GM18505 (cell line): ENCODE results near the gene CAB39.

Experiments
- ATAC-seq: cut with Tn5 transposase; IDR thresholded peaks from one replicate; pipeline ENCODE4 v1.9.1; 2021; ENCODE audit not compliant: unreplicated experiment
- POLR2A ChIP-seq: IDR thresholded peaks from 4 replicates; pipeline ENCODE4 v1.6.1; 2011; ENCODE audit warnings: borderline replicate concordance; ENCODE audit not compliant: insufficient read depth, insufficient read length; ENCODE audit errors: extremely low read depth

The CAB39 gene

DNA sequence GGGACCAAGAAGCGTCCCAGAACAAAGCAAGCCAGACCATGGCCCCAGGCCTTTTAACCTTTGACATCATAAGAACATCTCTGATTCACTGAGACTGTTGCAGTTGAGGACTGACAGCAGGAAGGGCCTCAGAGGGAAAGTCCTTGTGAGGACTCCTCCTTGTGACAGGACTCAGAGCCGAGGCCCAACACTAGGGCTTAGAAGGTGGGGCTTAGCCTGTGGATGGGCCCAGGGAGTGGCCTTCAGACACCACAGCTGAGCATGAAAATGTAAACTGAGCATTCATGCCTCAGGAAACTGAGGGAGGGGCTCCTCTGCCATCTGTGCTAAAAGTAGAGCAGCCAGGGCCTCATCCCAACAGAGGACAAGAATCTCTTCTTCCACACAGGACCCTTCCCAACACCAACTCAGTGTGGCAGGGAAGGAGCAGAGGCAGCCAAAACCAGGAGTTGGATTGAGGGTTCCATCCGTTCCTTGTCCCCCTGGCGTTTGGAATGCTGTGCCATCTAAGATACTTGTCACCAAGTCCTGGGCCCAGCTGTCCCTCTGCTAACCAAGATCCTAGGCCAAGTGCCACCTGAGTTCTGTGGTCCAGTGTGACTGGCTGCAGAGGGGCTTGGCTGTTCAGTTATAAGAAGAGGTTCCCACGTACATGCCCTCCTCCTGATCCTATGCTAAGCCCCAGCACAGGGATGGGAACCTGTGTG, 37.5 kb upstream of the CAB39 start:
- no peak for TF ChIP-seq POLR2A
- no peak for ATAC-seq

DNA sequence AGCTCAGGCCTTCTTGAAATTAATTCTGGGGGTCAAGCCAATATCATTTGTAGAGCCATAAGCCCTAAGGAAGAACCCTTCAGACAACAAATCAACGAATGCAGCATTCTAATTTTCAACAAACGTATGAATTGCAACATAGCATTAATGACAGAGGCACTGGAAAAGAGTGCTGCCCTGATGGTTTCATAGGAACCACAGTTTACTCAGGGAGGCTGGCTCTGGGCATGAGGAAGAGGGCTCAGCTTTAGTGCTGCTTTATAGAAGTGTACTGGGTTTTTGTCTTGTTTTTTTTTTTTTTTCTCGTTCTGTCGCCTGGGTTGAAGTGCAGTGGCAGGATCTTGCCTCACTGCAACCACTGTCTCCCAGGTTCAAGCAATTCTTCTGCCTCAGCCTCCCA, 36.1 kb upstream of the CAB39 start:
- no peak for TF ChIP-seq POLR2A
- no peak for ATAC-seq

DNA sequence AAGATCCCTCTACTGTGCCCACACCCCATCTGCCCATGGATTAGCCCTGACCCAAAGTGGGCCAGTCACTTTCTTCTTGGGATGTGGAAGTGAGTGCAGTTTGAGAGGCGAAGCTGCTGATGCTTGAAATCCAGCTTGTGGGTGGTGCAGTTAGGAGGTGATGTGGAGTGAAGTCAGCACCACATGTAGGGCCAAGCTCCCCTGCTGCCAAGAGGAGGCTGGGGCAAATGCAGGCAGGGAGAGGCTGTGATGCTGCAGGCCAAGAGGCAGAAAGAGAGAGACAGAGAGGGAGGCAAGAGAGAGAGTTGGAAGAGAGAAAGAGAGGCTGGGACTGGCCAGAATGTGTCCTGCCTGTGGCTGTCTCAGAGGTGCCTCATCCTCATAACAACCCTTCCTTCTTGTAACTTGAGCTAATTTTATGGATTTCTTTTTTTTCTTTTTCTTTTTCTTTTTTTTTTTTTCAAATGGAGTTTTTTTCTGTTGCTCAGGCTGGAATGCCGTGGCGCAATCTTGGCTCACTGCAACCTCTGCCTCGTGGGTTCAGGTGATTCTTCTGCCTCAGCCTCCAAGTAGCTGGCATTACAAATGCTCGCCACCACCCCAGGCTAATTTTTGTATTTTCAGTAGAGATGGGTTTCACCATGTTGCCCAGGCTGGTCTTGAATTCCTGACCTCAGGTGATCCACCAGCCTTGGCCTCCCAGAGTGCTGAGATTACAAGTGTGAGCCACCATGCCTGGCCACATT, 35.3 kb upstream of the CAB39 start:
- TF ChIP-seq POLR2A: no peak
- ATAC-seq: no peak

DNA sequence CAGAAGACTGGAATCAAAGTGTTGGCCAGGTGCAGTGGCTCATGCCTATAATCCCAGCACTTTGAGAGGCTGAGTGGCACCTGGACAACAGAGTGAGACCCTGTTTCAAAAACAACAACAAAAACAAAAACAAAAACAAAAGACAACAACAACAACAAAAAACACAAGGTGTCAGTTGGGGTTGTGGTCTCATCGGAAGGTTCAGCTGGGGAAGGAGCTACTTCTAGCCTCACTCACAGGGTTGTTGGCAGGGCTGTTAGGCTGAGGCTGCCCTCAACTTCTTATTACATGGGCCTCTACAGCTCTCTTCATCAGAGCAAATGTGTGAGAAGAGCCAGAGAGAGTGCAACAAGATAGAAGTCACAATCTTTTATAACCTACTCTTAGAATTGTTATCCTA, 34.6 kb upstream of the CAB39 start:
- ATAC-seq: no peak
- no peak for TF ChIP-seq POLR2A

DNA sequence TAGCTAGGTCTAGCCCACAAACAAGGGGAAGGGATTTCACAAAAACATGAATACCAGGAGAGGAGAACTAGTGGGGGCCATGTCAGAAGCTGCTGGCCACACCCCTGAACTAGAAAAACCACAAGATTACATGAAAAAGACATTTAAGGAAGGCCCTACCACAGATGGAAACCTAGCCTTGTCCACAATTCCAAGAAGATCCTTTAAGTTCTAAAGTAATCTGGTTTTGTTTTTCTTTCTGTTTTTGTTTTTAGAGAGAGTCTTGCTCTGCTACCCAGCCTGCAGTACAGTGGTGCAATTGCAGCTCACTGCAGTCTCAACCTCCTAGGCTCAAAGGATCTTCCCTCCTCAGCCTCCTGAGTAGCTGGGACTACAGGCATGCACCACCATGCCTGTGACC, 34.2 kb upstream of the CAB39 start:
- ATAC-seq: no peak
- no peak for TF ChIP-seq POLR2A

DNA sequence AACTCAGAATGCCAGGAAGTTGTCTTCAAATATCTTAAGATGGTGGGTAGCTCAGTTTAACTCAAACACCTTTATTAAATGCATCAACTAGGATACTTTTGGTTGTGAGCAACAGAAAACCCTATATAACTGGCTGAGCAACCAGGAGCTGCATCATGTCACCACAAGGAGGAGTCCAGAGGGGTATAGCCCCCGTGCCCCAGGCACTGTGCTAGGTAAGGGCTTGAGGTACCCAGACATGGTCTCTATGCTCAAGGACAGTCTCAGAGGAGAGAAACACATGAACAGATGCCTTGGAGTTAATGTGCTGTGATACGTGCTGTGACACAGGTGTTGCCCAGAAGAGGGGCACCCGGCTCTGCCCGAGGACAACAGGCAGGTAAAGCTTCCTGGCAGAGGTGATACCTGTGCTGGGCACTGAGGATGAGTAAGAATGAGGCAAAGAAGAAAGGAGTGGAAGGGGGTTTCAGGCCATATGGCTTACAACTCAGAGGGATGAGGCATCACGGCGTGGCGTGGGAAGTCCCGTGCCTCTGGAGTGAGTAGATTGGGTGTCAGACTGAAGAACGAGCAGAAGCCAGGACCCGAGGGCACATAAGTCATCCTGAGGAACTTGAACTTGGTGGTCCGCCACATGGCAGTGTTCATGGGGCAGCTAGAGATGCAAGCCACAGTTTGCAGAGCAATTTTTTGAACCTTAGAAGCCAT, 32.0 kb upstream of the CAB39 start:
- ATAC-seq: no peak

DNA sequence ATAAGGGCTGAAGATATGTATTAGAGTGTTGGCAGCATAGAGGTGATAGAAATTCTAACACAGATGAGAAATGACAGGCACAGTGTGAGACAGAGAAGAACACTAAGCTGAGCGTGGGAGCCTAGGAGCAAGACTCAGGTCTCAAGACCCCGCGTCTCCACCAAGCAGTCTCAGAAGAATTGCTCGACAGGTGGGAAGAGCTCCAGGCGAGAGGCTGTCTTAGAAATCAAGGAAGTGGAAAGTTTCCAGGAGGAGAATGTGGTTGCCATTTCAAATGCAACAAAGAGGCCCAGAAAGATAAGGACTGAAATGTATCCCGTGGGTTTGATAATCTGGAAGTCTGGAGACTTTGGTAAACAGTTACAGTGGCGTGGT, 31.5 kb upstream of the CAB39 start:
- no peak for TF ChIP-seq POLR2A
- no peak for ATAC-seq

More for the DNA sequence above, 32.0 kb upstream of the CAB39 start:
- TF ChIP-seq POLR2A: no peak

DNA sequence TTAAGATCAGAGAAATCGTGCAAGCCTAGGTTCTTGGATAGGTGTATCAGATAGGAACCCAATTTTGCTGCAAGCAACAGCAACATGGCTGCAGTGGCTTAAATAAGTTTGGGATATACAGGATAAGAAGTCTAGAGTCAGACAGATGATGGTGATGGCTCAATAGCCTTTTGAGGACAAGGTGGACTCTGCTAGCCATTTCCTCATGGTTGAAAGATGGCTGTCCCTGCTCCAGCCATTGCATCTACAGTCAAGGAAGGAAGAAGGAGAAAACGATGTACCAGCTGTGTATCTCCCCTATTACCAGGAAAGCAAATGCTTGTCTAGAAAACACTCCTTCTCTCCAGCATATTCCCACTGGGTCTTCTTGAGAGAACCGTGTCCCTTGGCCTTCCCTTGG, 30.1 kb upstream of the CAB39 start:
- TF ChIP-seq POLR2A: no peak
- no peak for ATAC-seq

DNA sequence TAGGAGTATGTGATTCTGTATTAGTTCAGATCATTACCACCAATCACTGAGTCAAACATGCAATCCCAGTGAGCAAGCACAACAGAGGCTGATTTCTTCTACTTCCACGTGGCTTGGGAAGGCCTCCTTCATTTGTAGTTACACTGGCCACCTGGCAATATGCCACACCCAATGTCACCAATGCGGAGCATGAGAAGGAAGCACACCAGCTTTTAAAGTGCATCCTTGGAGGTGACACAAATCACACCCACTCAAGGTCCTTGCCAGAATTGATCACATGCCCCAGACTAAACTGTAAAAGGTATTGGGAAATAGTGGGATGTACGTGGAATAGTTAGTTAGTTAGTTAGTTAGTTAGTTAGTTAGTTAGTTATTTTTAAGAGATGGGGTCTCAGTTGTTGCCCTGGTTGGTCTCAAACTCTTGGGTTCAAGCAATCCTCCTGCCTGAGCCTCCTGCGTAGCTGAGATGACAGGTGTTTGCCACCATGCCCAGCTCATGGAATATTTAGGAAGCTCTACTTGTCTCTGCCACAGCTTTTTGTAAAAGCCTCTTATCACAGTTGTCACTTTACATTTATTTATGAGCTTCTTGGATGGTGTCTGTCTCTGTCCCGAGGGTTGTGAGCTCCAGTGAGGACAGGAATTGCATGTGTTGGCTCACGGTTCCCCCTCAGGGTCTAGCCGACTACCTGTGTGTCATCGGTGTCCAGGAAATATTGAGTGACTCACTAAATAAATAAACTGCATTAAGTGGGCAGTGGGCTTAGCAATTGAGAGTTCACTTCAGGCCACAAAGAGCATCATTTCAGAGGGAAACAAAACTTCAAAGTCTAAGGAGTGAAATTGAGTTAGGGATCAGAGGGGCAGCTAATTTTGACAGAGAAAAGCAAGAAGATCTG, 28.1 kb upstream of the CAB39 start:
- TF ChIP-seq POLR2A: no peak
- no peak for ATAC-seq

DNA sequence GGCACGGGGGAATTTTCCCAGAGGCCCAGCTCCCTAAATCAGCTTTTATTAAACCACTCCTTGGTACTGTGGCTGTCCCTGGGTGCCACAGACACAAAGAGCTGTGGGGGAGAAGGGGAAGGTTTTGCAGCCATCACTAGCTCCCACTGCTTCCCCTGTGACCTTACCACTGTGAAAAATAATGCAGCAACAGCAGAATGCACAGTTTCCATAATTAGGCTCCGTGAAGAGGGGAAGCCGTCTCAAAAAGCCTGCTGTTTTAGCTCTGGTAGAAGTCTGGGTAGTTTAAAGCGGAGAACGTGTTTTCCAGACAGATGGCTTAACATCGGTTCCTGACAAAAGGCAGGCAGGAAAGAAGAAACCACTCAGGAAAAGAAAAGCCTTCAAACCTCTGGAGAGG, 27.5 kb upstream of the CAB39 start:
- ATAC-seq: no peak
- TF ChIP-seq POLR2A: no peak

DNA sequence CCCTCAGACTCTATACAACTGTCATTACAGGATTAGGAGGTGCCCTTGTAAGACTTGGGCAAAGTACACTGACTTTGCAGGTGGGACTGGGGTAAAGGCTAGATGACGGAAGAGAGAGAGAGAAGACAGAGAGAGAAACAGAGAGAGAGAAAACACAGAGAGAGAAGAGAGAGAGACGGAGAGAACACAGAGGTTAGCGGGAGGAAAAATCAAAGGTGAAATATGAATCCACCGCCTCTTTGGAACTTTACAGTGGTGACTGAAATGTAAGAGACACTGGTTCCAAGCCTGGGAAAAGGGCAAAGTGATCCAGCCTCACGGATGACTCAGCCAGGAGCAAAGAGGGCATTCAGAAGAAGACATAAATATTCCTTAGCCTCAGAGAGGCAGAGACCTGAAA, 25.1 kb upstream of the CAB39 start:
- no peak for TF ChIP-seq POLR2A
- ATAC-seq: no peak

DNA sequence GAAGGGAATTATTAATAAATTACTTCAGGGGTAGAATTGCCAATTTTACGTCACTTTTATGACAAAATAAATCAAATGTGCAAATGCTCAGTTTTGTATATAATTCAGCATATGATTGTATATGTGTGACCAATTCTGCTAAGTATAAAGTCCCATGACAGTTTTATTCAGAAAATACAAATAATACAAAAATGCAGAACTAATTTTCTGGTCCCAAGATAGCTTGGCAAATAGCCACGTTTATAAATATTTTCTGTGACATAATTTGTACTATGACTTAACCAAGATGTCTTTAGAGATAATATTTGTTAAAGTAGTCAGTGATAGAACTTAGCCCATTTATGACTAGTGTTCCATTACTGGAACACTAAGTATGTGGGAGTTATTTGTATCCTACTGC, 24.2 kb upstream of the CAB39 start:
- no peak for TF ChIP-seq POLR2A
- no peak for ATAC-seq

DNA sequence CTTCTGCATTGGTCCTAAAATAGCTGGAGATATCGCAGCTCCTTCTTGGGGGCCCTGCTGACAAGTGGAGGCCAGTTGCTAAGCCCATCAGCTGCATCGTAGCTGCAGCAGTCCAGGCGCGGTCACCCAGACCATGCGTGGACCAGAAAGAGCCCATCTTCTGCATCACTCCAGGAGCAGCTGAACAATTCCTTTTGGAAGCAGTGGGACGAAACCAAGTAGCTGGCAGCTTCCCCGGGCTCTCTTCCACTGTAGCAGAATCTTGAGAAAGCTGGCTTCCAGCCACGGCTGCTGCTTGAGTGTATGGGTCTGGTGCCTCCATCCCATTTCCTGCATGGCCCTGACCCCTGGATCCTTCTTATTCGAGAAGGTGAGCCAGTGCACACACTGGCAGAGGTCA, 22.2 kb upstream of the CAB39 start:
- no peak for TF ChIP-seq POLR2A
- ATAC-seq: no peak
